ENCODE measurements around the gene GRIK1.

GRIK1 gene

DNA sequence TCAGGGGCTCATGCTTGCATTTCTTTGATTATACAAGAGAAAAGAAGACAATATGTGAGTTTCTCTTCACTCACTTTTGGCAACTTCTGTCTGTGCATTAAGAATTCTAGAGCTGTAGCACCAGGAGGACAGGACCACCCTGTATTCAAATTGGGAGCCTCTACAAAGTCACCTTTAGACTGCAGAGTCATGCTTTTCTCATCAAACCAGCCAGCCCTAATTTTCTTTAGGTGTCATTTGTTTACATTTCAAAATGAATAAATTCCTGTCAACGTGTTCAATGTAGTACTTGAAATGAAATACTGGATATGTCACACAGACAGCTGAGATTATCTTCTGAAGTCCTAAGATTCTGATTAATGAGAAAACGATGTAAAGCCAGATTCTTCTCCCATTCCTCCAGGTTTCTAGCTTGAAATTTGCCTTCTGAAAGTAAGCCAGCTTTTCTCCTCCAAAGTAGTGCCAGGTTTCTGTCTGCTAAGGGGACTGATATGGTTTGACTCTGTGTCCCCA is 177.2 kb downstream of the GRIK1 start:
- DNase-seq (ENCODE audit: low spot score), result no peak

GRCh38 chr21:29753216-29753615 is 186.6 kb downstream of the GRIK1 start:
- no peak for DNase-seq (ENCODE audit: low spot score)
- TF ChIP-seq CTCF (IDR thresholded peaks at IDR 0.05; ENCODE audit: borderline replicate concordance, control extremely low read depth, extremely low read depth, insufficient read depth, missing control alignments), result no peak
- in situ Hi-C loops (cut with MboI; ENCODE audit: low sequenced_read_pairs, unreplicated experiment), result no loop called here

More for the DNA sequence above, 177.2 kb downstream of the GRIK1 start:
- TF ChIP-seq CTCF (IDR thresholded peaks at IDR 0.05; ENCODE audit: borderline replicate concordance, control extremely low read depth, extremely low read depth, insufficient read depth, missing control alignments), result no peak
- in situ Hi-C loops (cut with MboI; ENCODE audit: low sequenced_read_pairs, unreplicated experiment), result no loop called here

DNA sequence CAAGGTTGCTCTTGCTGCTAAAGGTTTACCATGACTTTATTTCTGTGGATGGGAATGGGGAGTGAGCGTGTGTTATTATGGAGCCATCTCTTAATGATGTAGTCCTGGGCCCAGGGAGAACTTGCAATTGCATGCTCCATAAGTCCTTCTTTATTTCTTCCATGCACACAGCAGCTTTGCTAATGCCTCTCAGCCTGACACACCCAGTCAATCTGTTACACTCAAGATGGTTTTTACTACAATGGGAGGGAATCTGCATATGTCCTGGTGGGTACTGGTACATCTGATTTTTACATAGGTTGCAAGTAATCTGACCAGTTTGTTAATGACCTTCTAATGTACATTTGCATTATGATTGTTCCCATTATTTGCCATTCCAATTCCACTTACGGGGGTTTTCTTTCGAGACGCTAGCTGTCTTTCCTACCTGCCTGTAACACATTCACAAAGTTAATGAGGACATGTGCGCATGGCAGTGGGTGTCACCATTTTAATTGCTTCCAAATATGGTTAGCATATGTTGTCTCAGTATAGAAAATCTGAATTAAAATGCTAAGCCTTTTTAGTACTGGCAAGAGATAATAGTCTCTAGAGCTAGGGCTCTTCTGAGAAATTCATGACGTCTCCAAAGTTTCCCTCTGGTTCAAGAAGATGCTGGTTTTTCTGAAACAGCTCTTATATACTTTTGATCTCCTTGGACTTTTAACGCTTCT is 188.2 kb downstream of the GRIK1 start:
- in situ Hi-C loops (cut with MboI; ENCODE audit: low sequenced_read_pairs, unreplicated experiment), result no loop called here
- no peak for DNase-seq (ENCODE audit: low spot score)
- no peak for TF ChIP-seq CTCF (IDR thresholded peaks at IDR 0.05; ENCODE audit: borderline replicate concordance, control extremely low read depth, extremely low read depth, insufficient read depth, missing control alignments)

GRCh38 chr21:29749957-29750356 is 189.8 kb downstream of the GRIK1 start:
- no peak for TF ChIP-seq CTCF (IDR thresholded peaks at IDR 0.05; ENCODE audit: borderline replicate concordance, control extremely low read depth, extremely low read depth, insufficient read depth, missing control alignments)
- in situ Hi-C loops (cut with MboI; ENCODE audit: low sequenced_read_pairs, unreplicated experiment), result no loop called here
- DNase-seq (ENCODE audit: low spot score), result no peak

- in situ Hi-C loops (cut with MboI; ENCODE audit: low sequenced_read_pairs, unreplicated experiment), result no loop called here
- no peak for DNase-seq (ENCODE audit: low spot score)
- TF ChIP-seq CTCF (IDR thresholded peaks at IDR 0.05; ENCODE audit: borderline replicate concordance, control extremely low read depth, extremely low read depth, insufficient read depth, missing control alignments), result no peak
These were observed 190.6 kb downstream of the GRIK1 start for GRCh38 chr21:29749223-29749622.

DNA sequence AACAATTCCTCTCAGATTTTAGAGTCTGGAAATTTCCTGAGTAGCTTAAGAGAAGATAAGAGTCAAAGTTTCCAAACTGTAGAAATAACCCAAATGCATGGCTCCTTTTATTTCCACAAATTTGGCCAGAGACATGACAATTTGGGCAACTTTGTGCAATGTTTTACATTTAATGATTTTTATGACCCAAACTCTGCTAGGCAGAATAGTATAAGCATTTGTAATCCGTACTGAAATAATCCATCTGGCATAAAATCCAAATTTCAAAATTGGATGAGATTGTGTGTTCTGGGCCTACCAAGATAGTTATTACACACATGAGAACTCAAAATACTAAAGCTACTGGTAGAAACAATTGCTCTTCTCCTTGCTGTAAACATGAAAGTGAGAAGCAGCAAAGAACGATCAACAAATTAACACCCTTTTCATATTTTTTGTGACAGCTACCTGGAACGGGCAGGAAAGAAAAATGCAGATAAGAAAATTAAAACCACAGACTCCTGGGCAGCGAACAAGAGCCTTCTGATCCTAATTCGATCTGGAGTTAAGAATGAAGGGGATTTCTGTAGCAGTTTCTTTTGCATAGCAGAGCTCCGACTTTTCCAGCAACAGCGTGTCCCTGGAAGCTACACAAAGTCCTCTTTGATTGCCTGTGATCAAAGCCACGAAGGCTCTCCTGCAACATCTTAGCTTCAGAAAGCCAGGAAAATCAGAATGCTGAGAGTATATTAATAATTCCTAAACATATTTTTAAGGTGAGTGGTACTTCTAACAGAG is 191.2 kb downstream of the GRIK1 start:
- DNase-seq (ENCODE audit: low spot score), result no peak
- TF ChIP-seq CTCF (IDR thresholded peaks at IDR 0.05; ENCODE audit: borderline replicate concordance, control extremely low read depth, extremely low read depth, insufficient read depth, missing control alignments), result no peak
- in situ Hi-C loops (cut with MboI; ENCODE audit: low sequenced_read_pairs, unreplicated experiment), result no loop called here

Data from GM13976 (cell line).